ENCODE data around the gene VNN1.

DNA sequence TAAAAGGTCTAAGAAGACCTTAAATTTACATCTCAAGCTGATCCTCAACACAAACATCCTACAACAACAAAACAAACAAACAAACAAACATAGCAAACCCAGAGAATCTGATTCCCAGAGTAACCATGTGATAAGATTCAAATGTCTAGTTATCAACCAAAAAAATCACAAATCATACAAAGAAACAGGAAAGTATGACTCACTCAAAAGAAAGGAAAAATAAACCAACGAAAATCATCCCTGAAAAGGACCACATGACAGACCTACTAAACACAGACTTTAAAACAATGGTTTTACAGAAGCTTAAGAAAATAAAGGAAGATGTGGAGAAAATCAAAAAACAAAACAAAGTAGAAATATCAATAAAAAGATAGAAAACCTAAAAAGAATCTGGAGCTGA lies 18.1 kb downstream of the VNN1 start:
- TF ChIP-seq, protein P1, sequence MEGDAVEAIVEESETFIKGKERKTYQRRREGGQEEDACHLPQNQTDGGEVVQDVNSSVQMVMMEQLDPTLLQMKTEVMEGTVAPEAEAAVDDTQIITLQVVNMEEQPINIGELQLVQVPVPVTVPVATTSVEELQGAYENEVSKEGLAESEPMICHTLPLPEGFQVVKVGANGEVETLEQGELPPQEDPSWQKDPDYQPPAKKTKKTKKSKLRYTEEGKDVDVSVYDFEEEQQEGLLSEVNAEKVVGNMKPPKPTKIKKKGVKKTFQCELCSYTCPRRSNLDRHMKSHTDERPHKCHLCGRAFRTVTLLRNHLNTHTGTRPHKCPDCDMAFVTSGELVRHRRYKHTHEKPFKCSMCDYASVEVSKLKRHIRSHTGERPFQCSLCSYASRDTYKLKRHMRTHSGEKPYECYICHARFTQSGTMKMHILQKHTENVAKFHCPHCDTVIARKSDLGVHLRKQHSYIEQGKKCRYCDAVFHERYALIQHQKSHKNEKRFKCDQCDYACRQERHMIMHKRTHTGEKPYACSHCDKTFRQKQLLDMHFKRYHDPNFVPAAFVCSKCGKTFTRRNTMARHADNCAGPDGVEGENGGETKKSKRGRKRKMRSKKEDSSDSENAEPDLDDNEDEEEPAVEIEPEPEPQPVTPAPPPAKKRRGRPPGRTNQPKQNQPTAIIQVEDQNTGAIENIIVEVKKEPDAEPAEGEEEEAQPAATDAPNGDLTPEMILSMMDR (IDR thresholded peaks at IDR 0.05): no peak
- no peak for TF ChIP-seq EP300 (IDR thresholded peaks at IDR 0.05)
- no peak for TF ChIP-seq POLR2A (IDR thresholded peaks at IDR 0.05)
